ENCODE results near the gene MRPL50.

GRCh38 chr9:101400120-101400519 lies 1.7 kb upstream of the MRPL50 start:
- TF ChIP-seq EZH2 (IDR thresholded peaks at IDR 0.05; ENCODE audit: insufficient read depth, poor library complexity, severe bottlenecking) (no peak), EZH2phosphoT487 (IDR thresholded peaks at IDR 0.05; ENCODE audit: insufficient read depth, low read depth) (no peak)

Data from GM23248 (cell line).